SK-N-SH (cell line): ENCODE data around the gene ZNF174. TPM values are rescaled to one million over a fixed set of nuclear protein-coding genes. Genes with fewer than 3 reads are reported as not detected.

ENCODE experiments used
- CTCF ChIA-PET: fragments of 300-600, 350-600 bp; formaldehyde crosslinking; extraction: SDS; loops from one replicate; lab custom pipeline; 2021; lab: Yijun Ruan, JAX
- POLR2A ChIA-PET: fragments of 350-600 bp; sonication (Branson Sonifier 250); formaldehyde crosslinking; extraction: SDS; loops from one replicate; lab custom pipeline; 2020; ENCODE audit warnings: antibody characterized with exemption, inconsistent platforms; lab: Yijun Ruan, JAX
- DNase-seq: peaks from one replicate; pipeline ENCODE4 v3.0.0; 2012
- H2AFZ ChIP-seq: fragments of 200-600 bp; sonication (generic); 2 replicates; pipeline ENCODE4 v1.8.1; 2016; ENCODE audit warnings: antibody characterized with exemption, mild to moderate bottlenecking, low read depth
- H3F3A ChIP-seq: fragments of 200-600 bp; sonication (generic); replicated peaks from 2 replicates; pipeline ENCODE3; 2016; ENCODE audit warnings: antibody characterized with exemption, mild to moderate bottlenecking; ENCODE audit not compliant: insufficient read depth
- H3K27ac ChIP-seq, 2 experiments: fragments of 200-500 bp in 1 of 2; fragments of 200-600 bp in 1 of 2; sonication (Bioruptor generic) in 1 of 2; sonication (generic), shearing (Covaris generic) in 1 of 2; 2 replicates each; pipeline versions ENCODE4 v1.5.1 to v1.6.1; 2014 to 2016; ENCODE audit warnings: low read depth in 2 of 2, inconsistent platforms in 1 of 2, low read length in 1 of 2, mild to moderate bottlenecking in 1 of 2, mixed read lengths in 1 of 2
- H3K27me3 ChIP-seq: fragments of 200-600 bp; sonication (generic), shearing (Covaris generic); 2 replicates; pipeline ENCODE4 v1.6.1; 2016; ENCODE audit warnings: mixed run types; ENCODE audit not compliant: insufficient read depth
- H3K36me3 ChIP-seq, 2 experiments: fragments of 200-500 bp in 1 of 2; fragments of 200-600 bp in 1 of 2; sonication (Bioruptor generic) in 1 of 2; sonication (generic) in 1 of 2; replicated peaks in 1 of 2; 2 replicates each; pipeline versions ENCODE3 to v1.5.1; 2014 to 2016; ENCODE audit warnings: low read length in 1 of 2, mild to moderate bottlenecking in 1 of 2; ENCODE audit not compliant: insufficient read depth in 2 of 2, control insufficient read depth in 1 of 2
- H3K4me1 ChIP-seq, 2 experiments: fragments of 200-500 bp in 1 of 2; fragments of 200-600 bp in 1 of 2; sonication (Bioruptor generic) in 1 of 2; sonication (generic), shearing (Covaris generic) in 1 of 2; 2 replicates each; pipeline versions ENCODE4 v1.5.1 to v1.6.1; 2014 to 2016; ENCODE audit warnings: low read depth in 1 of 2, low read length in 1 of 2, mixed run types in 1 of 2; ENCODE audit not compliant: insufficient read depth in 2 of 2, control insufficient read depth in 1 of 2
- H3K4me2 ChIP-seq: fragments of 200-600 bp; sonication (generic), shearing (Covaris generic); 2 replicates; pipeline ENCODE4 v1.6.1; 2017; ENCODE audit warnings: mixed run types
- H3K4me3 ChIP-seq, 2 experiments: fragments of 200-500 bp in 1 of 2; fragments of 200-600 bp in 1 of 2; sonication (Bioruptor generic) in 1 of 2; sonication (generic), shearing (Covaris generic) in 1 of 2; 2 replicates each; pipeline versions ENCODE4 v1.5.1 to v1.8.1; 2014 to 2016; ENCODE audit warnings: low read depth in 2 of 2, inconsistent platforms in 1 of 2, low read length in 1 of 2, mild to moderate bottlenecking in 1 of 2, mixed read lengths in 1 of 2, moderate library complexity in 1 of 2
- H3K79me2 ChIP-seq: fragments of 200-600 bp; sonication (generic); 2 replicates; pipeline ENCODE4 v1.8.1; 2017; ENCODE audit warnings: mild to moderate bottlenecking; ENCODE audit not compliant: insufficient read depth
- H3K9ac ChIP-seq: fragments of 200-600 bp; sonication (generic); 2 replicates; pipeline ENCODE4 v1.6.1; 2017; ENCODE audit warnings: mixed run types
- H3K9me2 ChIP-seq: fragments of 200-600 bp; sonication (generic); 2 replicates; pipeline ENCODE4 v1.6.1; 2017; ENCODE audit warnings: mixed run types
- H3K9me3 ChIP-seq: fragments of 200-600 bp; sonication (generic); 2 replicates; pipeline ENCODE4 v1.6.1; 2017; ENCODE audit warnings: mixed run types, mild to moderate bottlenecking, moderate library complexity
- H4K20me1 ChIP-seq: fragments of 200-600 bp; sonication (generic); 2 replicates; pipeline ENCODE4 v1.6.1; 2017; ENCODE audit warnings: mild to moderate bottlenecking, mixed run types; ENCODE audit not compliant: insufficient read depth
- CHD2 ChIP-seq: fragments of 150-350 bp; IDR thresholded peaks from 2 replicates; pipeline ENCODE4 v1.6.1; 2018; ENCODE audit warnings: low read length; ENCODE audit not compliant: partially characterized antibody
- CTCF ChIP-seq: fragments of 200-600 bp; sonication (generic); IDR thresholded peaks from 2 replicates; pipeline ENCODE4 v1.6.1; 2017; ENCODE audit warnings: antibody characterized with exemption, mild to moderate bottlenecking, moderate library complexity
- EZH2phosphoT487 ChIP-seq: fragments of 200-600 bp; sonication (generic); IDR thresholded peaks from 2 replicates; pipeline ENCODE4 v1.6.1; 2017; ENCODE audit warnings: low read depth, mixed run types, mild to moderate bottlenecking, antibody characterized with exemption, moderate library complexity, borderline replicate concordance
- GABPA ChIP-seq: IDR thresholded peaks from 2 replicates; pipeline ENCODE4 v1.4.0; 2012; ENCODE audit warnings: low read depth, mild to moderate bottlenecking
- IRF3 ChIP-seq: fragments of 150-350 bp; IDR thresholded peaks from 2 replicates; pipeline ENCODE4 v1.6.1; 2016; ENCODE audit warnings: mild to moderate bottlenecking, low read depth, low read length
- JUND ChIP-seq: IDR thresholded peaks from 2 replicates; pipeline ENCODE4 v1.4.0; 2012
- MXI1 ChIP-seq: IDR thresholded peaks from 2 replicates; pipeline ENCODE4 v1.6.1; 2012; ENCODE audit warnings: mild to moderate bottlenecking, low read depth, low read length, improper control_type of control experiment
- NFIC ChIP-seq: IDR thresholded peaks from 2 replicates; pipeline ENCODE4 v1.4.0; 2012; ENCODE audit warnings: borderline replicate concordance
- PBX3 ChIP-seq: IDR thresholded peaks from 2 replicates; pipeline ENCODE4; 2012
- POLR2AphosphoS5 ChIP-seq: IDR thresholded peaks from 2 replicates; pipeline ENCODE4 v1.6.1; 2012; ENCODE audit warnings: low read depth, low read length
- RAD21 ChIP-seq: IDR thresholded peaks from 2 replicates; pipeline ENCODE4 v1.6.1; 2012; ENCODE audit warnings: mild to moderate bottlenecking, low read length
- SIN3A ChIP-seq: IDR thresholded peaks from 2 replicates; pipeline ENCODE4 v1.6.1; 2012; ENCODE audit warnings: low read depth, mild to moderate bottlenecking, low read length, moderate library complexity, borderline replicate concordance
- TCF12 ChIP-seq: IDR thresholded peaks from 2 replicates; pipeline ENCODE4 v1.4.0; 2012
- TEAD4 ChIP-seq: IDR thresholded peaks from 2 replicates; pipeline ENCODE4 v1.4.0; 2012; ENCODE audit warnings: mild to moderate bottlenecking, borderline replicate concordance; ENCODE audit not compliant: insufficient read depth
- WGBS: methylation state at CpG from one replicate; pipeline ENCODE4 v1.1.6; 2017; ENCODE audit warnings: low lambda C conversion rate; 5-methylcytosine and 5-hydroxymethylcytosine counted together
- polyA plus RNA-seq, 3 experiments: library from polyadenylated mRNA; depleted of rRNA; stranded (reverse); fragments of >200 nt; gene quantifications; 2 replicates each; pipeline ENCODE4 v1.2.3, GENCODE V29; 2012

The ZNF174 gene
- polyA plus RNA-seq, 1 of the 3 experiments (the other 2 are of a cell fraction), result 10.5 TPM

- TF ChIP-seq POLR2AphosphoS5 (peak; percentile 17; the same call in 1 of the 2 replicates), SIN3A (no peak), NFIC (no peak), PBX3 (no peak), TCF12 (no peak), GABPA (peak; percentile 83), JUND (no peak), IRF3 (no peak), EZH2phosphoT487 (no peak), RAD21 (no peak), TEAD4 (no peak), MXI1 (peak; percentile 85)
- TF ChIP-seq, all 33 proteins: peak for 9
Observed at GRCh38 chr16:3443108-3444031, 42.4 kb downstream of the ZNF174 start, which contains the start of the genes NAA60 and ZNF597 (continued).

GRCh38 chr16:3444032-3444388 lies 43.0 kb downstream of the ZNF174 start:
- 21% methylated on average over 9 of the region's 10 CpGs for WGBS
- DNase-seq, result peak; percentile 51
- CTCF ChIA-PET, result interaction anchor here (1.3 kb wide), 1 partner anchor 13 kb away, joined by 3 read pairs; no protein-coding TSS in a partner anchor

More at GRCh38 chr16:3444032-3444388, 43.0 kb downstream of the ZNF174 start:
- no peaks in the 10 kb centered on the region for H3F3A ChIP-seq
- no peaks in the 10 kb centered on the region for H3K9me3 ChIP-seq
- POLR2A ChIA-PET, result interaction anchor here (1.2 to 1.9 kb wide), 6 partner anchors 10 to 139 kb away, joined by 3 to 14 read pairs (median 4); partner anchors contain the start of genes CLUAP1, ZNF174 and ZSCAN32
- H2AFZ ChIP-seq, result no peak overlapping the region; the same call in 1 of the 2 replicates
- peaks cover 6% of the 10 kb centered on the region; the same call in 1 of the 2 replicates for H4K20me1 ChIP-seq
- TF ChIP-seq CHD2 (peak; percentile 13), JUND (no peak), POLR2AphosphoS5 (peak; percentile 53; the same call in 1 of the 2 replicates), CTCF (no peak)
- no peaks in the 10 kb centered on the region for H3K27me3 ChIP-seq
- no peaks in the 10 kb centered on the region for H3K9me2 ChIP-seq
- H3K36me3 ChIP-seq, result peaks cover 15 to 21% of the 10 kb centered on the region in 2 experiments
- peak overlapping the region; percentile 66 to 68 for H3K4me3 ChIP-seq
- H3K4me1 ChIP-seq, result peaks cover 0 to 3% of the 10 kb centered on the region in 2 experiments; a peak in 1 of 4 replicates
- H3K27ac ChIP-seq, result peak overlapping the region; percentile 58 to 83
- H3K9ac ChIP-seq, result peak overlapping the region; percentile 79
- H3K4me2 ChIP-seq, result peak overlapping the region; percentile 71
- peaks cover 86% of the 10 kb centered on the region for H3K79me2 ChIP-seq
